Ovary (tissue), 3 donors: Measurements from ENCODE around the gene SLC7A5.

Source experiments
- EP300 ChIP-seq: sonication (generic); formaldehyde crosslinking; IDR thresholded peaks from one replicate; pipeline ENCODE4 v1.6.1; 2017; ENCODE audit warnings: antibody characterized with exemption
- TF ChIP-seq, protein P1 (sequence below), 3 donors: fragments of 450-650 bp in 2 of 3; fragments of 200-600 bp in 1 of 3; IDR thresholded peaks; one replicate each; pipeline versions ENCODE4 v1.5.1 to v1.8.0; 2016 to 2022; ENCODE audit warnings: antibody characterized with exemption in 3 of 3, mild to moderate bottlenecking in 1 of 3
- donor health status: DM: no; HTN: no; CAD: no.

DNA sequence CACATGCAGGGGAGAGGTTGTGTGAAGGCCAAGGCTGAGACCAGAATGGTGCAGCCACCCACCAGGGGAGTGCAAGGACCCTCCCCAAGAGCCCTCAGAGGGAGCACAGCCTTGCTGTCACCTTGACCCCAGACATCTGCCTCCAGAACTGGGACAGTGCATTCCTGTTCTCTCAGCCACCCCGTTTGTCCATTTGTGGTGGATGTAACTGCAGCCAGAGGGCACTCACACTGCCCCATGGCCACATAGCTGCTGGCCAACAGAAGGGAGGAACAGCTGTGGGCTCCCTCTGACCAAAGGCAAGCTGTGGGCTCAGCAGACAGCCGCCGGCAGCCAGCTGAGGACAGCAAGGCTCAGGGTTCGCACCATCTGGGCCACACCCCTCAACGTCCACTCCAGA, 53.7 kb downstream of the SLC7A5 start:
- TF ChIP-seq, protein P1, sequence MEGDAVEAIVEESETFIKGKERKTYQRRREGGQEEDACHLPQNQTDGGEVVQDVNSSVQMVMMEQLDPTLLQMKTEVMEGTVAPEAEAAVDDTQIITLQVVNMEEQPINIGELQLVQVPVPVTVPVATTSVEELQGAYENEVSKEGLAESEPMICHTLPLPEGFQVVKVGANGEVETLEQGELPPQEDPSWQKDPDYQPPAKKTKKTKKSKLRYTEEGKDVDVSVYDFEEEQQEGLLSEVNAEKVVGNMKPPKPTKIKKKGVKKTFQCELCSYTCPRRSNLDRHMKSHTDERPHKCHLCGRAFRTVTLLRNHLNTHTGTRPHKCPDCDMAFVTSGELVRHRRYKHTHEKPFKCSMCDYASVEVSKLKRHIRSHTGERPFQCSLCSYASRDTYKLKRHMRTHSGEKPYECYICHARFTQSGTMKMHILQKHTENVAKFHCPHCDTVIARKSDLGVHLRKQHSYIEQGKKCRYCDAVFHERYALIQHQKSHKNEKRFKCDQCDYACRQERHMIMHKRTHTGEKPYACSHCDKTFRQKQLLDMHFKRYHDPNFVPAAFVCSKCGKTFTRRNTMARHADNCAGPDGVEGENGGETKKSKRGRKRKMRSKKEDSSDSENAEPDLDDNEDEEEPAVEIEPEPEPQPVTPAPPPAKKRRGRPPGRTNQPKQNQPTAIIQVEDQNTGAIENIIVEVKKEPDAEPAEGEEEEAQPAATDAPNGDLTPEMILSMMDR (IDR thresholded peaks at IDR 0.05): no peak
- no peak for TF ChIP-seq EP300
